ENCODE data around the gene BAIAP2. TPM values are rescaled to one million over a fixed set of nuclear protein-coding genes. Genes with fewer than 3 reads are reported as not detected.

Gene BAIAP2
- total and polyA plus RNA-seq, 10 donors, result 2.8 to 33.2 (median 17.8) TPM

GRCh38 chr17:81140018-81140417 lies 105.1 kb downstream of the BAIAP2 start:
- intact Hi-C loops (cut with DNase I; ENCODE audit: low total_unique reads), result loop anchor here (5.0 to 10.0 kb wide), 2 partner anchors 55 to 102 kb away; no protein-coding TSS in a partner anchor
- WGBS, 5 donors, result 77 to 91% (median 83%) methylated on average over 8 of the region's 8 CpGs

GRCh38 chr17:81140695-81141094 lies 105.7 kb downstream of the BAIAP2 start:
- Histone ChIP-seq H3K27ac (no peak overlapping the region), H3K4me1 (peaks cover 5 to 36% (median 15%) of the 10 kb centered on the region in 6 donors), H3K27me3 (replicated peaks in 1 of 7) (peaks cover 0 to 7% (median 0%) of the 10 kb centered on the region in 7 donors), H3K9me3 (no peaks in the 10 kb centered on the region), H3K4me3 (no peak overlapping the region), H3K36me3 (no peaks in the 10 kb centered on the region)
- no peak for TF ChIP-seq POLR2A (IDR thresholded peaks at IDR 0.05)
- TF ChIP-seq CTCF (IDR thresholded peaks at IDR 0.05 in 8 of 11, conservative IDR thresholded peaks at IDR 0.05 in 3 of 11), result no peak
- no peak for TF ChIP-seq POLR2AphosphoS5 (IDR thresholded peaks at IDR 0.05)
- intact Hi-C loops (cut with DNase I; ENCODE audit: low total_unique reads), result loop anchor here (5.0 to 10.0 kb wide), 2 partner anchors 54 to 102 kb away; no protein-coding TSS in a partner anchor
- 92 to 97% (median 94%) methylated on average over 27 to 37 of the region's 37 CpGs for WGBS, 5 donors
- no peak for DNase-seq

More at GRCh38 chr17:81140018-81140417, 105.1 kb downstream of the BAIAP2 start:
- Histone ChIP-seq H3K4me3 (no peak overlapping the region), H3K4me1 (peaks cover 5 to 36% (median 15%) of the 10 kb centered on the region in 6 donors), H3K36me3 (no peaks in the 10 kb centered on the region), H3K9me3 (no peaks in the 10 kb centered on the region), H3K27ac (no peak overlapping the region), H3K27me3 (replicated peaks in 1 of 7) (peaks cover 0 to 7% (median 0%) of the 10 kb centered on the region in 7 donors)
- TF ChIP-seq POLR2A (IDR thresholded peaks at IDR 0.05), result no peak
- no peak for TF ChIP-seq CTCF (IDR thresholded peaks at IDR 0.05 in 8 of 11, conservative IDR thresholded peaks at IDR 0.05 in 3 of 11)
- no peak for TF ChIP-seq POLR2AphosphoS5 (IDR thresholded peaks at IDR 0.05)
- DNase-seq, result no peak

- peak overlapping the region in 1 of 8 donors; percentile 28 for H3K27ac ChIP-seq
- intact Hi-C loops (cut with DNase I; ENCODE audit: low total_unique reads), result loop anchor here (5.0 to 10.0 kb wide), 2 partner anchors 52 to 100 kb away; no protein-coding TSS in a partner anchor
- H3K27me3 ChIP-seq (replicated peaks in 1 of 7), result peaks cover 0 to 7% (median 0%) of the 10 kb centered on the region in 7 donors
- TF ChIP-seq CTCF (IDR thresholded peaks at IDR 0.05 in 8 of 11, conservative IDR thresholded peaks at IDR 0.05 in 3 of 11) (peak; percentile 45 to 82 (median 74)), POLR2AphosphoS5 (IDR thresholded peaks at IDR 0.05) (peak; percentile 57 to 65 (median 65)), POLR2A (IDR thresholded peaks at IDR 0.05) (no peak)
- H3K36me3 ChIP-seq, result no peaks in the 10 kb centered on the region
- H3K4me3 ChIP-seq, result no peak overlapping the region
- peaks cover 5 to 34% (median 12%) of the 10 kb centered on the region in 6 donors for H3K4me1 ChIP-seq
- 30 to 50% (median 41%) methylated on average over 12 to 25 of the region's 25 CpGs for WGBS, 5 donors
- DNase-seq, result peak; percentile 91
- H3K9me3 ChIP-seq, result no peaks in the 10 kb centered on the region
Measured at GRCh38 chr17:81142301-81143199, 107.6 kb downstream of the BAIAP2 start.

GRCh38 chr17:81143200-81143527 lies 108.2 kb downstream of the BAIAP2 start:
- Histone ChIP-seq H3K4me3 (no peak overlapping the region), H3K27ac (peak overlapping the region in 1 of 8 donors; percentile 28), H3K4me1 (peaks cover 5 to 34% (median 12%) of the 10 kb centered on the region in 6 donors), H3K27me3 (replicated peaks in 1 of 7) (peaks cover 0 to 7% (median 0%) of the 10 kb centered on the region in 7 donors), H3K9me3 (no peaks in the 10 kb centered on the region), H3K36me3 (no peaks in the 10 kb centered on the region)
- DNase-seq, result no peak
- intact Hi-C loops (cut with DNase I; ENCODE audit: low total_unique reads), result loop anchor here (5.0 to 10.0 kb wide), 2 partner anchors 52 to 99 kb away; no protein-coding TSS in a partner anchor
- no peak for TF ChIP-seq POLR2AphosphoS5 (IDR thresholded peaks at IDR 0.05)
- no peak for TF ChIP-seq CTCF (IDR thresholded peaks at IDR 0.05 in 8 of 11, conservative IDR thresholded peaks at IDR 0.05 in 3 of 11)
- TF ChIP-seq POLR2A (IDR thresholded peaks at IDR 0.05), result no peak
- 69 to 94% (median 84%) methylated on average over 2 to 11 of the region's 11 CpGs for WGBS, 5 donors
